Adipocyte (in vitro differentiated cells): ENCODE measurements around the gene TRMT61A.

Experiments used
- DNase-seq: peaks from one replicate; pipeline ENCODE4 v3.0.0-alpha.2; 2015; ENCODE audit warnings: low read depth
- H3K27me3 ChIP-seq: replicated peaks from 2 replicates; pipeline ENCODE4 v1.7.0; 2013; ENCODE audit warnings: mild to moderate bottlenecking, low read length, moderate library complexity; ENCODE audit not compliant: control insufficient read depth, insufficient read depth
- H3K36me3 ChIP-seq: 2 replicates; pipeline ENCODE4 v1.7.0; 2013; ENCODE audit warnings: low read length, mild to moderate bottlenecking, moderate library complexity; ENCODE audit not compliant: control insufficient read depth, insufficient read depth, severe bottlenecking
- H3K4me1 ChIP-seq: 2 replicates; pipeline ENCODE4 v1.7.0; 2013; ENCODE audit warnings: mild to moderate bottlenecking, low read length, moderate library complexity; ENCODE audit not compliant: control insufficient read depth, insufficient read depth
- H3K4me3 ChIP-seq: 2 replicates; pipeline ENCODE4 v1.7.0; 2013; ENCODE audit warnings: mild to moderate bottlenecking, low read length, moderate library complexity
- H3K9ac ChIP-seq: 2 replicates; pipeline ENCODE4 v1.7.0; 2013; ENCODE audit warnings: mild to moderate bottlenecking, low read length, moderate library complexity
- H3K9me3 ChIP-seq: 2 replicates; pipeline ENCODE4 v1.7.0; 2013; ENCODE audit warnings: mild to moderate bottlenecking, low read length, moderate library complexity; ENCODE audit not compliant: control insufficient read depth

The TRMT61A gene

GRCh38 chr14:103539056-103539825 lies 10.2 kb downstream of the TRMT61A start:
- peak overlapping the region; percentile 82 for H3K9ac ChIP-seq
- H3K9me3 ChIP-seq, result no peaks in the 10 kb centered on the region
- peaks cover 80% of the 10 kb centered on the region for H3K4me1 ChIP-seq
- no peaks in the 10 kb centered on the region for H3K27me3 ChIP-seq
- DNase-seq, result no peak
- no peaks in the 10 kb centered on the region for H3K36me3 ChIP-seq
- H3K4me3 ChIP-seq, result no peak overlapping the region

GRCh38 chr14:103540821-103541708 lies 12.1 kb downstream of the TRMT61A start:
- Histone ChIP-seq H3K4me1 (peaks cover 79% of the 10 kb centered on the region), H3K9me3 (no peaks in the 10 kb centered on the region), H3K27me3 (no peaks in the 10 kb centered on the region), H3K36me3 (no peaks in the 10 kb centered on the region), H3K9ac (peak overlapping the region; percentile 82), H3K4me3 (no peak overlapping the region)
- DNase-seq, result no peak

- H3K36me3 ChIP-seq, result no peaks in the 10 kb centered on the region
- no peaks in the 10 kb centered on the region for H3K9me3 ChIP-seq
- peaks cover 77% of the 10 kb centered on the region for H3K4me1 ChIP-seq
- H3K4me3 ChIP-seq, result peak overlapping the region; percentile 58
- peak overlapping the region; percentile 82 for H3K9ac ChIP-seq
- DNase-seq, result no peak
- H3K27me3 ChIP-seq, result no peaks in the 10 kb centered on the region
Measured at GRCh38 chr14:103541709-103542604, 13.0 kb downstream of the TRMT61A start.

GRCh38 chr14:103542605-103543088 lies 13.7 kb downstream of the TRMT61A start:
- peak overlapping the region; percentile 82 for H3K9ac ChIP-seq
- H3K4me1 ChIP-seq, result peaks cover 71% of the 10 kb centered on the region
- H3K9me3 ChIP-seq, result no peaks in the 10 kb centered on the region
- no peaks in the 10 kb centered on the region for H3K36me3 ChIP-seq
- DNase-seq, result peak; percentile 25
- peak overlapping the region; percentile 58 for H3K4me3 ChIP-seq
- no peaks in the 10 kb centered on the region for H3K27me3 ChIP-seq

- Histone ChIP-seq H3K4me3 (peak overlapping the region; percentile 33), H3K27me3 (no peaks in the 10 kb centered on the region), H3K36me3 (no peaks in the 10 kb centered on the region), H3K9me3 (no peaks in the 10 kb centered on the region), H3K9ac (peak overlapping the region; percentile 82), H3K4me1 (peaks cover 66% of the 10 kb centered on the region)
- no peak for DNase-seq
Measured at GRCh38 chr14:103543140-103543539, 14.1 kb downstream of the TRMT61A start.

- Histone ChIP-seq H3K27me3 (no peaks in the 10 kb centered on the region), H3K9ac (peak overlapping the region; percentile 82), H3K9me3 (no peaks in the 10 kb centered on the region), H3K4me3 (no peak overlapping the region), H3K4me1 (peaks cover 59% of the 10 kb centered on the region), H3K36me3 (no peaks in the 10 kb centered on the region)
- DNase-seq, result no peak
Measured at GRCh38 chr14:103543721-103544387, 14.9 kb downstream of the TRMT61A start.

GRCh38 chr14:103544388-103545218 lies 15.6 kb downstream of the TRMT61A start:
- H3K9me3 ChIP-seq, result no peaks in the 10 kb centered on the region
- no peaks in the 10 kb centered on the region for H3K27me3 ChIP-seq
- H3K9ac ChIP-seq, result peak overlapping the region; percentile 8
- no peak overlapping the region for H3K4me3 ChIP-seq
- no peak for DNase-seq
- H3K36me3 ChIP-seq, result no peaks in the 10 kb centered on the region
- peaks cover 54% of the 10 kb centered on the region for H3K4me1 ChIP-seq

- H3K36me3 ChIP-seq, result no peaks in the 10 kb centered on the region
- H3K9ac ChIP-seq, result peak overlapping the region; percentile 8
- peaks cover 55% of the 10 kb centered on the region for H3K4me1 ChIP-seq
- H3K4me3 ChIP-seq, result no peak overlapping the region
- no peaks in the 10 kb centered on the region for H3K9me3 ChIP-seq
- no peaks in the 10 kb centered on the region for H3K27me3 ChIP-seq
- DNase-seq, result no peak
Measured at GRCh38 chr14:103545219-103545914, 16.4 kb downstream of the TRMT61A start.

- Histone ChIP-seq H3K4me3 (no peak overlapping the region), H3K4me1 (peaks cover 55% of the 10 kb centered on the region), H3K36me3 (no peaks in the 10 kb centered on the region), H3K9me3 (no peaks in the 10 kb centered on the region), H3K9ac (no peak overlapping the region), H3K27me3 (no peaks in the 10 kb centered on the region)
- no peak for DNase-seq
Measured at GRCh38 chr14:103545915-103546651, 17.1 kb downstream of the TRMT61A start.
